ENCODE data around the gene HMCN2.

The HMCN2 gene

GRCh38 chr9:130371196-130371966 is 105.8 kb downstream of the HMCN2 start:
- H3K4me3 ChIP-seq (ENCODE audit: low read depth, low read length) = no peak overlapping the region
- no peak for DNase-seq (ENCODE audit: low read depth)
- no peak for TF ChIP-seq CTCF (IDR thresholded peaks at IDR 0.05; ENCODE audit: low read depth, low read length, missing control alignments)

GRCh38 chr9:130372057-130372456 is 106.5 kb downstream of the HMCN2 start:
- TF ChIP-seq CTCF (IDR thresholded peaks at IDR 0.05; ENCODE audit: low read depth, low read length, missing control alignments) = no peak
- no peak overlapping the region for H3K4me3 ChIP-seq (ENCODE audit: low read depth, low read length)
- no peak for DNase-seq (ENCODE audit: low read depth)

GRCh38 chr9:130373679-130374325 is 108.2 kb downstream of the HMCN2 start:
- no peak for TF ChIP-seq CTCF (IDR thresholded peaks at IDR 0.05; ENCODE audit: low read depth, low read length, missing control alignments)
- no peak for DNase-seq (ENCODE audit: low read depth)
- no peak overlapping the region for H3K4me3 ChIP-seq (ENCODE audit: low read depth, low read length)

GRCh38 chr9:130377612-130378011 is 112.1 kb downstream of the HMCN2 start:
- no peak for TF ChIP-seq CTCF (IDR thresholded peaks at IDR 0.05; ENCODE audit: low read depth, low read length, missing control alignments)
- DNase-seq (ENCODE audit: low read depth) = no peak
- no peak overlapping the region for H3K4me3 ChIP-seq (ENCODE audit: low read depth, low read length)

- no peak for TF ChIP-seq CTCF (IDR thresholded peaks at IDR 0.05; ENCODE audit: low read depth, low read length, missing control alignments)
- H3K4me3 ChIP-seq (ENCODE audit: low read depth, low read length) = no peak overlapping the region
- DNase-seq (ENCODE audit: low read depth) = no peak
Observed at GRCh38 chr9:130378875-130379648, 113.5 kb downstream of the HMCN2 start.

- DNase-seq (ENCODE audit: low read depth) = no peak
- TF ChIP-seq CTCF (IDR thresholded peaks at IDR 0.05; ENCODE audit: low read depth, low read length, missing control alignments) = no peak
- no peak overlapping the region for H3K4me3 ChIP-seq (ENCODE audit: low read depth, low read length)
Observed at GRCh38 chr9:130379649-130379970, 114.0 kb downstream of the HMCN2 start.
